Activated naive CD8-positive, alpha-beta T cell treated with anti-CD3 and anti-CD28 coated beads, Interleukin-2, amount 50 U/mL, for 24 hours (primary cell): ENCODE measurements around the gene ZFP64.
"Not testable (repeated sequence)": the region's sequence is repeated elsewhere in the genome, so short reads cannot be mapped to it uniquely, and the experiment has no call there.

Experiments used
- ATAC-seq: fragments of 150-1000 bp; cut with Tn5 transposase; one replicate; pipeline ENCODE4 v1.10.0; 2021
- DNase-seq: peaks from one replicate; pipeline ENCODE4 v3.0.0; 2021
- H3K27ac Mint-ChIP-seq: one replicate; pipeline ENCODE4 v1.8.0; 2021; ENCODE audit warnings: mild to moderate bottlenecking, mixed read lengths
- H3K27me3 Mint-ChIP-seq: one replicate; pipeline ENCODE4 v1.8.0; 2021; ENCODE audit warnings: mixed read lengths
- H3K36me3 Mint-ChIP-seq: one replicate; pipeline ENCODE4 v1.8.0; 2021; ENCODE audit warnings: low read depth, mixed read lengths
- H3K4me1 Mint-ChIP-seq: one replicate; pipeline ENCODE4 v1.8.0; 2021; ENCODE audit warnings: mixed read lengths
- H3K4me3 Mint-ChIP-seq: one replicate; pipeline ENCODE4 v1.8.0; 2021; ENCODE audit warnings: mild to moderate bottlenecking, moderate library complexity, mixed read lengths
- H3K9me3 Mint-ChIP-seq: one replicate; pipeline ENCODE4 v1.8.0; 2021; ENCODE audit warnings: mixed read lengths

Gene ZFP64

GRCh38 chr20:52160049-52160570, 31.5 kb downstream of the ZFP64 start:
- H3K27me3 Mint-ChIP-seq, result no peaks in the 10 kb centered on the region
- H3K4me3 Mint-ChIP-seq, result no peak overlapping the region
- no peaks in the 10 kb centered on the region for H3K4me1 Mint-ChIP-seq
- H3K9me3 Mint-ChIP-seq, result peaks cover 4% of the 10 kb centered on the region
- DNase-seq (no peak), ATAC-seq (no peak)
- no peak overlapping the region for H3K27ac Mint-ChIP-seq
- peaks cover 60% of the 10 kb centered on the region for H3K36me3 Mint-ChIP-seq

- Mint-ChIP-seq H3K4me3 (no peak overlapping the region), H3K4me1 (peaks cover 2% of the 10 kb centered on the region), H3K36me3 (peaks cover 41% of the 10 kb centered on the region), H3K27me3 (no peaks in the 10 kb centered on the region), H3K9me3 (peaks cover 4% of the 10 kb centered on the region), H3K27ac (no peak overlapping the region)
- ATAC-seq, result no peak
- DNase-seq, result no peak
Measured at GRCh38 chr20:52154575-52154974, 37.0 kb downstream of the ZFP64 start.

- H3K4me1 Mint-ChIP-seq, result peaks cover 2% of the 10 kb centered on the region
Measured at GRCh38 chr20:52153896-52154295, 37.7 kb downstream of the ZFP64 start.

GRCh38 chr20:52152921-52153320, 38.7 kb downstream of the ZFP64 start:
- Mint-ChIP-seq H3K9me3 (peaks cover 1% of the 10 kb centered on the region), H3K27ac (no peak overlapping the region), H3K4me1 (peaks cover 2% of the 10 kb centered on the region), H3K36me3 (peaks cover 26% of the 10 kb centered on the region), H3K27me3 (no peaks in the 10 kb centered on the region), H3K4me3 (no peak overlapping the region)
- DNase-seq (no peak), ATAC-seq (no peak)

More at GRCh38 chr20:52153896-52154295, 37.7 kb downstream of the ZFP64 start:
- no peaks in the 10 kb centered on the region for H3K27me3 Mint-ChIP-seq
- no peak for ATAC-seq
- H3K4me3 Mint-ChIP-seq, result no peak overlapping the region
- peaks cover 4% of the 10 kb centered on the region for H3K9me3 Mint-ChIP-seq
- H3K27ac Mint-ChIP-seq, result no peak overlapping the region
- DNase-seq, result no peak
- peaks cover 35% of the 10 kb centered on the region for H3K36me3 Mint-ChIP-seq

- DNase-seq, result no peak
- no peak for ATAC-seq
- Mint-ChIP-seq H3K4me3 (no peak overlapping the region), H3K4me1 (peaks cover 2% of the 10 kb centered on the region), H3K36me3 (peaks cover 23% of the 10 kb centered on the region), H3K27me3 (no peaks in the 10 kb centered on the region), H3K9me3 (no peaks in the 10 kb centered on the region), H3K27ac (no peak overlapping the region)
Measured at GRCh38 chr20:52152416-52152815, 39.2 kb downstream of the ZFP64 start.

- no peak overlapping the region for H3K27ac Mint-ChIP-seq
- H3K27me3 Mint-ChIP-seq, result no peaks in the 10 kb centered on the region
- no peaks in the 10 kb centered on the region for H3K9me3 Mint-ChIP-seq
- H3K4me1 Mint-ChIP-seq, result peaks cover 2% of the 10 kb centered on the region
- DNase-seq, result no peak
- H3K36me3 Mint-ChIP-seq, result peaks cover 11% of the 10 kb centered on the region
- ATAC-seq, result no peak
- no peak overlapping the region for H3K4me3 Mint-ChIP-seq
Measured at GRCh38 chr20:52150440-52151258, 40.9 kb downstream of the ZFP64 start.

GRCh38 chr20:52145587-52145986, 46.0 kb downstream of the ZFP64 start:
- Mint-ChIP-seq H3K27me3 (no peaks in the 10 kb centered on the region), H3K36me3 (peaks cover under 1% of the 10 kb centered on the region), H3K27ac (no peak overlapping the region), H3K4me3 (no peak overlapping the region), H3K9me3 (no peaks in the 10 kb centered on the region), H3K4me1 (no peaks in the 10 kb centered on the region)
- DNase-seq, result no peak
- no peak for ATAC-seq

GRCh38 chr20:52143277-52143676, 48.3 kb downstream of the ZFP64 start:
- Mint-ChIP-seq H3K27ac (no peak overlapping the region), H3K27me3 (no peaks in the 10 kb centered on the region), H3K4me1 (no peaks in the 10 kb centered on the region), H3K36me3 (no peaks in the 10 kb centered on the region), H3K9me3 (no peaks in the 10 kb centered on the region), H3K4me3 (no peak overlapping the region)
- no peak for ATAC-seq
- no peak for DNase-seq

GRCh38 chr20:52142757-52143156, 48.8 kb downstream of the ZFP64 start:
- no peaks in the 10 kb centered on the region for H3K36me3 Mint-ChIP-seq
- no peaks in the 10 kb centered on the region for H3K27me3 Mint-ChIP-seq
- no peak overlapping the region for H3K4me3 Mint-ChIP-seq
- H3K4me1 Mint-ChIP-seq, result no peaks in the 10 kb centered on the region
- DNase-seq (no peak), ATAC-seq (no peak)
- no peaks in the 10 kb centered on the region for H3K9me3 Mint-ChIP-seq
- H3K27ac Mint-ChIP-seq, result no peak overlapping the region

GRCh38 chr20:52139986-52140385, 51.6 kb downstream of the ZFP64 start:
- H3K4me1 Mint-ChIP-seq, result no peaks in the 10 kb centered on the region
- no peaks in the 10 kb centered on the region for H3K9me3 Mint-ChIP-seq
- no peaks in the 10 kb centered on the region for H3K27me3 Mint-ChIP-seq
- no peak overlapping the region for H3K4me3 Mint-ChIP-seq
- no peak overlapping the region for H3K27ac Mint-ChIP-seq
- ATAC-seq, result no peak
- DNase-seq, result no peak
- H3K36me3 Mint-ChIP-seq, result no peaks in the 10 kb centered on the region

- Mint-ChIP-seq H3K9me3 (no peaks in the 10 kb centered on the region), H3K4me1 (no peaks in the 10 kb centered on the region), H3K4me3 (no peak overlapping the region), H3K27me3 (no peaks in the 10 kb centered on the region), H3K36me3 (no peaks in the 10 kb centered on the region), H3K27ac (no peak overlapping the region)
- DNase-seq (no peak), ATAC-seq (no peak)
Measured at GRCh38 chr20:52137850-52138249, 53.7 kb downstream of the ZFP64 start.

GRCh38 chr20:52133714-52134113, 57.9 kb downstream of the ZFP64 start:
- not testable (repeated sequence) for H3K27me3 Mint-ChIP-seq, H3K9me3 Mint-ChIP-seq, H3K4me1 Mint-ChIP-seq, DNase-seq, H3K4me3 Mint-ChIP-seq, H3K36me3 Mint-ChIP-seq, ATAC-seq, H3K27ac Mint-ChIP-seq

- Mint-ChIP-seq H3K36me3 (peaks cover 2% of the 10 kb centered on the region), H3K27me3 (no peaks in the 10 kb centered on the region), H3K4me1 (peaks cover 8% of the 10 kb centered on the region), H3K9me3 (peaks cover 5% of the 10 kb centered on the region), H3K27ac (no peak overlapping the region), H3K4me3 (no peak overlapping the region)
- ATAC-seq (no peak), DNase-seq (no peak)
Measured at GRCh38 chr20:52132337-52132736, 59.2 kb downstream of the ZFP64 start.

GRCh38 chr20:52131048-52131643, 60.4 kb downstream of the ZFP64 start:
- Mint-ChIP-seq H3K36me3 (peaks cover 2% of the 10 kb centered on the region), H3K4me1 (peaks cover 15% of the 10 kb centered on the region), H3K4me3 (no peak overlapping the region), H3K9me3 (peaks cover 5% of the 10 kb centered on the region), H3K27me3 (no peaks in the 10 kb centered on the region), H3K27ac (no peak overlapping the region)
- DNase-seq (no peak), ATAC-seq (no peak)

GRCh38 chr20:52130406-52130805, 61.2 kb downstream of the ZFP64 start:
- Mint-ChIP-seq H3K9me3 (peaks cover 5% of the 10 kb centered on the region), H3K27me3 (no peaks in the 10 kb centered on the region), H3K4me1 (peaks cover 15% of the 10 kb centered on the region), H3K36me3 (peaks cover 2% of the 10 kb centered on the region), H3K27ac (no peak overlapping the region), H3K4me3 (no peak overlapping the region)
- ATAC-seq (no peak), DNase-seq (no peak)
